GM18505 (cell line): ENCODE data around the gene HSDL2.
"Not testable (repeated sequence)": the region's sequence is repeated elsewhere in the genome, so short reads cannot be mapped to it uniquely, and the experiment has no call there.

Experiments
- ATAC-seq: cut with Tn5 transposase; IDR thresholded peaks from one replicate; pipeline ENCODE4 v1.9.1; 2021; ENCODE audit not compliant: unreplicated experiment
- POLR2A ChIP-seq: IDR thresholded peaks from 4 replicates; pipeline ENCODE4 v1.6.1; 2011; ENCODE audit warnings: borderline replicate concordance; ENCODE audit not compliant: insufficient read depth, insufficient read length; ENCODE audit errors: extremely low read depth

The HSDL2 gene

GRCh38 chr9:112500842-112501241 lies 120.9 kb downstream of the HSDL2 start:
- no peak for ATAC-seq
- TF ChIP-seq POLR2A = no peak

DNA sequence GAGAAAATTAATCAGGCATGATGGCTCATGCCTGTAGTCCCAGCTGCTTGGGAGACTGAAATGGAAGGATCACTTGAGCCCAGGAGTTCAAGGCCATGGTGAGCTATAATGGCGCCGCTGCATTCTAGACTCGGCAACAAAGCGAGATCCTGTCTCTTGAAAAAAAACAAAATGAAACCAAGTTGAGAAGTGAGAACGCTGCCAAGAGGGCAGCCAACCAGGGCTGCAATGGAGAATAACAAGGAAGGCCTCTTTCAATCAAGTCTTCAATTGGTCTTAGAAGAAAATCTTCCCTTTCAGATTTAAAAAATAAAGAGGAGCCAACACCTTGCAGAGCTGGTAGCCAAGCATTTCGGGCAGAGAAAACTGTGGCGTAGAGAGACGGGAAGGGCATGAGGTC lies 121.4 kb downstream of the HSDL2 start:
- ATAC-seq = no peak

DNA sequence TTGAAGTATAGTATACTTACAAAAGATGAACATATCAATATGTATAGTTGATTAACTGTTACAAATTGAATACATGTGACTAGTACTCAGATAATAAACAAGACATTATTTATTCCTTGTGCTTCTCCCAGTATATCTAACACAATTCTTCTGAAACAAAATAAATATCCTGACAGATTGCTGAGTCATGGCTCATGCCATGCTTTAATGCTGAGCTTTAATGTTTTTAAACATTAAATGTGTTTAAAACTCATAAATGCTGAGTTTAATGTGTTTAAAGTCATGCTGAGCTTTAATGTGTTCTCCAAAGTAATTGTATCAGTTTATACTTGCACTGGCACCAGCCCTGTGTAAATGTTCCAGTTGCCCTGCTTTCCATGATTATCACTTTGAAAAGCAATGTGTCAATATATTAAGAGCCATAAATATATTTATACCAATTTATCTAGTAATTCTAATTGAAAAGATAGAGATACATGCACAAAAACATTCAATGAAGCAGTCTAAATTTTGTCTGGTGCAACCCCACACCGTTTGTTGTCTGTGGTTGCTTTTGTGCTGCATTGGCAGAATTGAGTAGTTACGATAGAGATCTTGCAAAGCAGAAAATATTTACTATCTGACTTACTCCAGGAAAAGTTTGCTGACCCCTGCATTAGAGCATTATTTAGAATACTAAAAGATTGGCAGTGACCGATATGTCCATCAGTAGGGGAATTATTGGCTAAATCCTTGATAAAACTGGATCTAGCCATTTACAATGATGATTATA lies 122.5 kb downstream of the HSDL2 start:
- ATAC-seq = no peak
- TF ChIP-seq POLR2A = no peak

More for the DNA sequence above, 121.4 kb downstream of the HSDL2 start:
- TF ChIP-seq POLR2A = no peak

DNA sequence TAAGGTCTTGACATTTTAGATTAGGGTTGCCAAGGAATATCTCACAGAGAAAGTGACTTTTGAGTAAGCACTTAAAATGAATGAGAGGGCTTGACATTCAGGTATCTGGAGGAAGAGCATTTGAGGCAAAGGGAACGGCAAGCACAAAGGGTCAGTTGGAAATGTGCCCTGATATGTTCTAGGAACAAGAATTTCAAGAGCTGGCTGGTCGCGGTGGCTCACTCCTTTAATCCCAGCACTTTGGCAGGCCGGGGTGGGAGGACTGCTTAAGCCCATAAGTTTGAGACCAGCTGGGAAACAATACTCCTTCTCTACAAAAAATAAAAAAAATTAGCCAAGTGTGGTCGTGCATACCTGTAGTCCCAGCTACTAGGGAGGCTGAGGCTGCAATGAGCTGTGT lies 123.3 kb downstream of the HSDL2 start:
- TF ChIP-seq POLR2A = no peak

DNA sequence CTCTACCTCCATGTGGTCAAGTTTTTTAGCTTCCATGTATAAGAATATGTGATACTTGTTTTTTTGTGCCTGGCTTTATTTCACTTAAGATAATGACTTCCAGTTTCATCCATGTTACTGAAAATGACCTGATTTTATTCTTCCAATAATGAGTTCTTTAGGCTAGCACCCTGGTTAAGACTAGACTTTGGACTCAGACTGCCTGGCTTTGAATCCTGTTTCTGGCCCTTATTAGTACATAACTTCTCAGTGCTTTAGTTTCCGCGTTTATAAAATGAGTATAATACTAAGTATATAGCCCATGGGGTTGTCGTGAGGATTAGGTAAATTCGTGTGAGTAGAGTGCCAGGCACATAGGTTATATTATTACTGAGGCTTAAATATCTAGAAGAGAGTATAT lies 125.2 kb downstream of the HSDL2 start:
- ATAC-seq = no peak
- TF ChIP-seq POLR2A = no peak

More for the DNA sequence above, 123.3 kb downstream of the HSDL2 start:
- ATAC-seq = no peak

GRCh38 chr9:112505607-112506006 lies 125.7 kb downstream of the HSDL2 start:
- no peak for ATAC-seq
- no peak for TF ChIP-seq POLR2A

DNA sequence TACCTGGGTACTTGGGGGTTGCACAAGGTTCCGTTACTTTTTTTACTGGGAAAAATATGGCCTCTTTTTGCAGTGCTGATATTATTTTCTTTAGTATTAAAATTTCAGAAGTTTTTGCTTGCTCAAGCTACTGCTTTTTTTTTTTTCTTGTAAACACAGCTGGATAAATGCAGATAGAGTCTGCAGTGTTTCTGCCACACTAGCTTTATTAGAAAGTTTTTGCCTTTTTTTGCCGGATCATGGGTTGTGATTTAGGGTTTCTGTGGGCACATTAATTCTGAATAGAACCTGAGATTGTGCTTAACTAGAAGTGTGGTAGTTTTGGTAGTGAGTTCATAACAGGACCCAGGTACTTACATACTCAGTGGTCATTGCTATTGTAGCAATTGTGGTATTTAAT lies 126.7 kb downstream of the HSDL2 start:
- no peak for TF ChIP-seq POLR2A

GRCh38 chr9:112507001-112507680 lies 127.2 kb downstream of the HSDL2 start:
- TF ChIP-seq POLR2A = no peak
- ATAC-seq = no peak

More for the DNA sequence above, 126.7 kb downstream of the HSDL2 start:
- no peak for ATAC-seq

DNA sequence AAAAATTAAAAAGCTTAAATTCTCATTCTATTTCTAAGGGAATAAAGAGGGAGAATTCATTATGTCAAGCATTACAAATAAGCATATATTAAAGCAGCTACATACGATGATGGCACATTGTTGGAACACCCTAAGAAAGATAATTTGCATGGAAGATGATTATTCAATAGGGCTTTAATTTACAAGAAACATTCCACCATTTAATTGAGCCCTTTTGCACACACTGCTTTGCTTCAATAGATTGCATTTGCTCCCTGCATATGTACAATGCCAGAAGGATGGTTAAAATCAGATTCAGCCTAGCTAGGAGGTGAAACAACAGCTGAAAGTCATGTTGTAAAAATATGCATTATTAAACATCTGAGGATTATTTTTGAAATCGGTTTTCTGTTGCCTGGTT lies 128.5 kb downstream of the HSDL2 start:
- TF ChIP-seq POLR2A = no peak
- ATAC-seq = no peak

GRCh38 chr9:112512377-112512776 lies 132.5 kb downstream of the HSDL2 start:
- not testable (repeated sequence) for ATAC-seq

DNA sequence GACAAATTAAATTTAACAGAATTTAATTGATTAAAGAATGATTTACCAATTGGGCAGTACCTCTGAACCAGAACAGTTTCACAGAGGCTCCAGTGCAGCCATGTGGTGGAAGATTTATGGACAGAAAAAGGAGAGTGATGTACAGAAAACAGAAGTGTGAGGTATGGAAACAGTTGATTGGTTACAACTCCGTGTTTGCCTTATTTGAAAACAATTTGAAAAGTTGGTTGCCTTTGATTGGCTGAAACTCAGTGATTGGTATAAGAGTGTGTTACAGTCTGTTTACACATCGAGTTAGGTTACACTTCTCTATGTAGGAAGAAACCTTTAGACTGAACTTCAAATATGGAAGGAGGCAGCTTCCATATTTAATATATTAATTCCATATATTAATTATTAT lies 136.9 kb downstream of the HSDL2 start:
- no peak for ATAC-seq
- no peak for TF ChIP-seq POLR2A

GRCh38 chr9:112520069-112520468 lies 140.2 kb downstream of the HSDL2 start:
- no peak for TF ChIP-seq POLR2A
- ATAC-seq = no peak

DNA sequence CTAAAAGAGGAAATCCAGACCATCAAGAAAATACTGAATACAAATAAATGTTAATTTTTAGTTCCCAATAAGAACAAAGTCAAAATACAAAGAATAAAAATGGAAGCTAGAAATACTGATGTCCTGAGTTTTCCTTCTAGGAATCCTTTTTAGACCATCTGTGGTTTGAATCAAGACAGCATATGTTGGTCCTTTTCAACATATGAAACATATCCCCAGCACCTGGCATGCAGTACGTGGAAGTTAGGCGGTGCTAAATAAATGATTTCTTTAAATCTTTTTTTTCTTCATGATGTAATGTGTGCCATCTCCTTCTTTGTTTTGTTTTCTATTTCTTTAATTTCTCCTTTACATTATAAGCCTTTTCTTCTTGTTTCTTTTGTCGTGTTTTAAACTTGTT lies 140.7 kb downstream of the HSDL2 start:
- ATAC-seq = no peak
- TF ChIP-seq POLR2A = no peak
